ENCODE measurements around the gene TNFRSF1A.

GRCh38 chr12:6380141-6381121, 38.6 kb upstream of the TNFRSF1A start:
- TF ChIP-seq CTCF (IDR thresholded peaks at IDR 0.05): no peak
- TF ChIP-seq EZH2 (IDR thresholded peaks at IDR 0.05): no peak
- TF ChIP-seq EZH2phosphoT487 (IDR thresholded peaks at IDR 0.05): no peak

Measured in neural progenitor cell (in vitro differentiated cells).